HG02973 (cell line): ENCODE data around the gene SMR3B.

Experiments used
- ATAC-seq: cut with Tn5 transposase; IDR thresholded peaks from one replicate; pipeline ENCODE4 v1.9.1; 2021; ENCODE audit warnings: moderate library complexity; ENCODE audit not compliant: unreplicated experiment

SMR3B gene

GRCh38 chr4:70382691-70383181, at the start of gene SMR3B:
SMR3B (plus strand) TSS chr4:70383131; CDS start chr4:70384511, 1,380 bp downstream.
- ATAC-seq = no peak

GRCh38 chr4:70334681-70335080, 48.2 kb upstream of the SMR3B start, which contains the start of gene CABS1:
CABS1 (plus strand) TSS chr4:70334981; CDS start chr4:70335040, 59 bp downstream.
- ATAC-seq = no peak

GRCh38 chr4:70336043-70336442, 46.9 kb upstream of the SMR3B start:
- ATAC-seq = no peak

- ATAC-seq = no peak
These were observed 45.0 kb upstream of the SMR3B start for GRCh38 chr4:70337886-70338420.

GRCh38 chr4:70356185-70356584, 26.7 kb upstream of the SMR3B start:
- no peak for ATAC-seq

GRCh38 chr4:70359115-70359661, 23.7 kb upstream of the SMR3B start:
- ATAC-seq = no peak

- no peak for ATAC-seq
These were observed 22.5 kb upstream of the SMR3B start, which contains the start of gene SMR3A for GRCh38 chr4:70360460-70360859. SMR3A (plus strand) TSS chr4:70360760; CDS start chr4:70362116, 1,356 bp downstream.

GRCh38 chr4:70364002-70364401, 18.9 kb upstream of the SMR3B start:
- ATAC-seq = no peak

- no peak for ATAC-seq
These were observed 17.5 kb upstream of the SMR3B start for GRCh38 chr4:70365479-70365878.

- ATAC-seq = no peak
These were observed 15.1 kb upstream of the SMR3B start for GRCh38 chr4:70367813-70368212.

GRCh38 chr4:70371987-70372386, 10.9 kb upstream of the SMR3B start:
- no peak for ATAC-seq

GRCh38 chr4:70372760-70373159, 10.2 kb upstream of the SMR3B start:
- no peak for ATAC-seq

- ATAC-seq = no peak
These were observed 2.4 kb upstream of the SMR3B start for GRCh38 chr4:70380578-70380977.

- no peak for ATAC-seq
These were observed 9.3 kb downstream of the SMR3B start for GRCh38 chr4:70392057-70392776.

GRCh38 chr4:70397580-70397979, 14.6 kb downstream of the SMR3B start, which contains the start of gene OPRPN:
OPRPN (plus strand) TSS chr4:70397940; CDS start chr4:70399286, 1,346 bp downstream.
- ATAC-seq = no peak

- no peak for ATAC-seq
These were observed 16.4 kb downstream of the SMR3B start for GRCh38 chr4:70399319-70399718.

GRCh38 chr4:70402762-70403161, 19.8 kb downstream of the SMR3B start:
- no peak for ATAC-seq

GRCh38 chr4:70405765-70406164, 22.8 kb downstream of the SMR3B start:
- no peak for ATAC-seq

- no peak for ATAC-seq
These were observed 42.4 kb downstream of the SMR3B start for GRCh38 chr4:70425306-70425705.

- no peak for ATAC-seq
These were observed 43.9 kb downstream of the SMR3B start for GRCh38 chr4:70426789-70427188.

GRCh38 chr4:70437197-70437596, 54.3 kb downstream of the SMR3B start:
- ATAC-seq = no peak
